GM19438 (cell line): ENCODE results near the gene OR4X2.
"Not testable (repeated sequence)": the region's sequence is repeated elsewhere in the genome, so short reads cannot be mapped to it uniquely, and the experiment has no call there.

Experiments used
- ATAC-seq: cut with Tn5 transposase; IDR thresholded peaks from one replicate; pipeline ENCODE4 v1.9.1; 2021; ENCODE audit warnings: low read depth; ENCODE audit not compliant: unreplicated experiment

Gene OR4X2

DNA sequence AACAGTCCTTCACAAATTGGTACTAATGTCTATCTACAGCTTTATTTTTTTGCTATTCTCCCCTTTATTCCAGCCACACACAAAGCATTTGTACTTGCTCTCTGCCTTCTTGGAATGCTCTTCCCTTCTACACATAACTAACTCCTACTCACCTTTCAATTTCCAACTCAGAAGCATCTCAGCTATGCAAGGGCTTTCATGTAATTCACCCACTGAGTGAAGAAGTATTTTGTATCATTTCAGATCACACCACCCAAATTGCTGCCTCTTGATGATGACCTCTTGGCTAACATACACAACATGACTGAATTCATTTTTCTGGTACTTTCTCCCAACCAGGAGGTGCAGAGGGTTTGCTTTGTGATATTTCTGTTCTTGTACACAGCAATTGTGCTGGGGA is at the start of gene OR4X2:
TSS of gene OR4X2 (plus strand) at position 301 of the 400 bp plus-strand sequence. CDS start at position 301, 0 bp downstream.
- ATAC-seq: no peak

GRCh38 chr11:48207881-48208280 is 37.0 kb upstream of the OR4X2 start:
- ATAC-seq: no peak

DNA sequence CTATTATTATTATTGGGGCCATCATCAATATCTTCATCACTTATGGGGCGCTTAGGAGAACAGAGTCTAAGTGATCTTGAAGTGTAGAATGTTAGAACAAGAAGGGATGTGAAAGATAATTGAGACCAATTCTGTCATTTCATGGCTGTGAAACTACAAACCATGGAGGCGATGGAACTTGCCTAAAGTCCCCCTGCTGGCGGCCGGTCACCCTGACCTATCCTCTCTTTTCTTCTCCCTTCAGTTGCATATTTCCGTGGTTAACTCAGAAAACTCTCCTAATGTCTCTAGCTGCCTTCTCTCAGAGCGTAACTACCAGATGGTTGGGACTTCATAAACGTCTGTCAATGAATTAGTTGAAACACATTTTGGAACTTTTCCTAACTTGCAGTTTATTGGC is 34.9 kb upstream of the OR4X2 start:
- no peak for ATAC-seq

DNA sequence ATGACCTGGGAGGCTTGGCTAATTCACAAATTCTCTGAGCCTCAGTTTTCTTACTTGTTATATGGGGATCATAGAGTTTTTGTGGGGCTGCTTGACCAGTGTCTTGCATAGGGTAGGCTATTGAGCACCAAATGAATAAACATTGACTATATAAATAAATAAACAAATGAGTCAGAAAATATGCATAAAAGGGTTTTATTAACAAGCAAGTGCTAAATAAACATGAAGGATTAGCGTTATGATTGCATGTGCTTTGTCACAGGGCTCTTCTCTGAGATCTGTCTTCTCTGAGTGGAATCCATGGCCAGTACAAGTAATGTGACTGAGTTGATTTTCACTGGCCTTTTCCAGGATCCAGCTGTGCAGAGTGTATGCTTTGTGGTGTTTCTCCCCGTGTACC is 28.4 kb upstream of the OR4X2 start, which contains the start of gene OR4B1:
TSS of gene OR4B1 (plus strand) at position 301 of the 400 bp plus-strand sequence. CDS start at position 301, 0 bp downstream.
- ATAC-seq: no peak

DNA sequence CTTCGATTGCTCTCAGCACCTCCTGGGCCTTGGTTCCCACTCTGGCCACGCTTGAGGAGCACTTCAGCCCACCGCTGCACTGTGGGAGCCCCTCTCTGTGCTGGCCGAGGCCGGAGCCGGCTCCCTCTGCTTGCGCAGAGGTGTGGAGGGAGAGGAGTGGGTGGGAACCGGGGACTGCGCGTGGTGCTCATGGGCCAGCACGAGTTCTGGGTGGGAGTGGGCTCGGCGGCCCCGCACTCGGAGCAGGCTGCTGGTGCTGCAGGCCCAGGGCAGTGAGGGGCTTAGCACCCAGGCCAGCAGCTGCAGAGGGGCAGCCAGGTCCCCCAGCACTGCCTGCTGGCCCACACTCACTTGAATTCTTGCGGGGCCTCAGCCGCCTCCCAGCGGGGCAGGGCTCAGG is 16.1 kb upstream of the OR4X2 start:
- no peak for ATAC-seq

DNA sequence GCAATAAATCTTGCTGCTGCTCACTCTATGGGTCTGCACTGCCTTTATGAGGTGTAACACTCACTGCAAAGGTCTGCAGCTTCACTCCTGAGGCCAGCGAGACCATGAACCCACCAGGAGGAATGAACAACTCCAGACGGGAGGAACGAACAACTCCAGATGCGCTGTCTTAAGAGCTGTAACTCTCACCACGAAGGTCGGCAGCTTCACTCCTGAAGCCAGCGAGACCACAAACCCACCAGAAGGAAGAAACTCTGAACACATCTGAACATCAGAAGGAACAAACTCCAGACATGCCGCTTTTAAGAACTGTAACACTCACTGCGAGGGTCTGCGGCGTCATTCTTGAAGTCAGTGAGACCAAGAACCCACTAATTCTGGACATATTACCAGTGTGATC is 14.8 kb upstream of the OR4X2 start:
- not testable (repeated sequence) for ATAC-seq

DNA sequence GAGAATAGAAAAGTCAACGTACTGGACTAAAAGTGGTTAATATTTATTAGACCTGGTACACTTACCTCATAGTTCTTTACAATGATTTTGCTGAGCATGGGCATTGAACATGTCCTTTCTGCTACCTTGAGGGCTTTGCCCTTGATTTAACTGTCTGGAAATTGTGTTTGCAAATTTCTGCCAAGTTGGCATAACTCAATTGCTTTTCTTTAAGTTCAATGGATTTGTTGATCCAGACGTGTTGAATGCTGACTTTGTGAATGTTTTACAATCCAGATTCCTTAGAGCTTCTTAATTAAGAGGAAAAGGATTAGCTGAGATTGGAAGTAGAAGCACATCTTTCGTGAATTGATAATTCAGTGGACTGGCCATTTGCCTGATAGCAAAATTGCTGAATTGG is 7.2 kb upstream of the OR4X2 start:
- ATAC-seq: no peak

GRCh38 chr11:48242501-48242900 is 2.4 kb upstream of the OR4X2 start:
- no peak for ATAC-seq

DNA sequence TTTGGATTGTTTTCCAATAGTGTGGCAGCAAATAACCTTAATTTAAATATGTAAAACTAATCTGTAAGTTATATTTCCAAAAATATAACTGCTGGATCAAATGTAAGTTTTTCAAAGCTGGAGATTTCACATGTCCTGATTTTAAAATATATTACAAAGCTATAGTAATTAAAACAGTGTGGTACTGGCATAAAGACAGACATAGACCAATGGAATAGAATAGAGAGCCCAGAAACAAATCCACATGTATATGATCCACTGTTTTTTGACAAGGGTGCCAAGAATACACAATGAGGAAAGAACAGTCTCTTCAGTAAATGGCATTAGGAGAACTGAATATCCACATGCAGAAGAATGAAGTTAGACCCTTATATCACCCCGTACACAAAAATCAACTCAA is 4.0 kb downstream of the OR4X2 start:
- no peak for ATAC-seq

DNA sequence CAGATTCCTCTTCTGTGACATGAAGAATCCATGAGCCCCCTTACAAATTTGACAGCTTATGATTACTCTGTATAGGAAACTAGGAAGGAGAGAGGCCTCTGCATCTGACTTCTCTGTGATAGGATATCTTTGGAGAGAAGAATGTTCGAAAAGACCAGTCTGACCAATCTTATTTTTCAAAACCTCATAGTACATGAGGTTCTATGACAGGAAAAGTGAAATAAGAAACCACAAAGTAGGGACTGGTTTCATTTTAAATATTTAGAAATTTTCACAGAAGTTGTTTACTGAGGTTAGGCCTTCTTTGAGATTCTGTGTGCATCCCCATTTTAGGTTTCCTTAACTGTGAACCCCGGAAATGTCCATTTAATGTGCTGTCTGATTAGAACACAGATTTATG is 16.7 kb downstream of the OR4X2 start:
- no peak for ATAC-seq

- ATAC-seq: no peak
These were observed 18.6 kb downstream of the OR4X2 start, which contains the start of gene OR4X1 for GRCh38 chr11:48263423-48263911. OR4X1 (plus strand) TSS chr11:48263861; CDS start chr11:48263861, 0 bp downstream.

- ATAC-seq: no peak
These were observed 25.7 kb downstream of the OR4X2 start for GRCh38 chr11:48270621-48271020.

DNA sequence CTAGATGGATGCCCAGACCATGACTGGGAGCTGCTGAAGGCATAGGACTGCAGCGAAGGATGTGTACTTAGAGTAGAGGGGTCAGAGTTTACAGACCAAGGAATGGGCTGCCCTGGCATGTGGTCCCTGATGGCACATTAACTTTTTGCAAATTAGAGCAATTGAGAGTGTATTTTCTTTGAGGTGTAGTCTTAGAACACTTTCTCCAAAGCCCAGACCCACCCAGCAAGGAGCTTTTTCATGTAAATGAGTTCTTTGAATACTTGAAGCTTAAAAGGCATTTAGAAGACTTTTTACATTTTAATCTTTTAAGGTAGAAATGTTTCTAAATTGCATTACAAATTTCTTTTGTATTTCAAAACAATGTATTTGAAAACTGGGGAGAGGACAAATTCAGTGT is 27.7 kb downstream of the OR4X2 start:
- ATAC-seq: no peak
